ENCODE data around the gene AGPAT3.

DNA sequence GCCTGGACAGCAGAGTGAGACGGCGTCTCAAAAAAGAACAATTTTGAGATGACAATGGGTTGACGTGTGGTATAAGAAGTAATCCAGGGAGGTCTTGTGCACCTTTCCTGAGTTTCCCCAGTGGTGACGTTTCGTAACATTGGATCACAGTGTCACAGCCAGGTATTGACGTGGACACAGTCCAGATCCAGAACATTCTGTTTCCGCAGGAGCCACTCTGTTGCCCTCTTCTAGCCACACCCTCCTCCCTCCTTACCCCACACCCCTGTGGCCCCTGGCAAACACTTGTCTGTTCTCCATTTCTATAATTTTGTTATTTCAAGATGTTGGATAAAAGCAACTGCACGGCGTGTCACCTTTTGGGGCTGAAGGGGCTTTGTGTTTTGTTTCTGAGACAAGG, 140.6 kb downstream of the AGPAT3 start:
- TF ChIP-seq, protein P1, sequence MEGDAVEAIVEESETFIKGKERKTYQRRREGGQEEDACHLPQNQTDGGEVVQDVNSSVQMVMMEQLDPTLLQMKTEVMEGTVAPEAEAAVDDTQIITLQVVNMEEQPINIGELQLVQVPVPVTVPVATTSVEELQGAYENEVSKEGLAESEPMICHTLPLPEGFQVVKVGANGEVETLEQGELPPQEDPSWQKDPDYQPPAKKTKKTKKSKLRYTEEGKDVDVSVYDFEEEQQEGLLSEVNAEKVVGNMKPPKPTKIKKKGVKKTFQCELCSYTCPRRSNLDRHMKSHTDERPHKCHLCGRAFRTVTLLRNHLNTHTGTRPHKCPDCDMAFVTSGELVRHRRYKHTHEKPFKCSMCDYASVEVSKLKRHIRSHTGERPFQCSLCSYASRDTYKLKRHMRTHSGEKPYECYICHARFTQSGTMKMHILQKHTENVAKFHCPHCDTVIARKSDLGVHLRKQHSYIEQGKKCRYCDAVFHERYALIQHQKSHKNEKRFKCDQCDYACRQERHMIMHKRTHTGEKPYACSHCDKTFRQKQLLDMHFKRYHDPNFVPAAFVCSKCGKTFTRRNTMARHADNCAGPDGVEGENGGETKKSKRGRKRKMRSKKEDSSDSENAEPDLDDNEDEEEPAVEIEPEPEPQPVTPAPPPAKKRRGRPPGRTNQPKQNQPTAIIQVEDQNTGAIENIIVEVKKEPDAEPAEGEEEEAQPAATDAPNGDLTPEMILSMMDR (IDR thresholded peaks at IDR 0.05), result no peak
- TF ChIP-seq ZFX (IDR thresholded peaks at IDR 0.05; ENCODE audit: borderline replicate concordance), result no peak
